Measurements from ENCODE around the gene METTL1.

GRCh38 chr12:57739914-57740538, 31.9 kb downstream of the METTL1 start:
- TF ChIP-seq CTCF (conservative IDR thresholded peaks at IDR 0.05; ENCODE audit: low read length) (no peak), EZH2phosphoT487 (IDR thresholded peaks at IDR 0.05; ENCODE audit: borderline replicate concordance) (no peak)

All from Loucy (cell line).